ENCODE measurements around the gene LMTK3. TPM values are rescaled to one million over a fixed set of nuclear protein-coding genes. Genes with fewer than 3 reads are reported as not detected.

The LMTK3 gene, protein sequence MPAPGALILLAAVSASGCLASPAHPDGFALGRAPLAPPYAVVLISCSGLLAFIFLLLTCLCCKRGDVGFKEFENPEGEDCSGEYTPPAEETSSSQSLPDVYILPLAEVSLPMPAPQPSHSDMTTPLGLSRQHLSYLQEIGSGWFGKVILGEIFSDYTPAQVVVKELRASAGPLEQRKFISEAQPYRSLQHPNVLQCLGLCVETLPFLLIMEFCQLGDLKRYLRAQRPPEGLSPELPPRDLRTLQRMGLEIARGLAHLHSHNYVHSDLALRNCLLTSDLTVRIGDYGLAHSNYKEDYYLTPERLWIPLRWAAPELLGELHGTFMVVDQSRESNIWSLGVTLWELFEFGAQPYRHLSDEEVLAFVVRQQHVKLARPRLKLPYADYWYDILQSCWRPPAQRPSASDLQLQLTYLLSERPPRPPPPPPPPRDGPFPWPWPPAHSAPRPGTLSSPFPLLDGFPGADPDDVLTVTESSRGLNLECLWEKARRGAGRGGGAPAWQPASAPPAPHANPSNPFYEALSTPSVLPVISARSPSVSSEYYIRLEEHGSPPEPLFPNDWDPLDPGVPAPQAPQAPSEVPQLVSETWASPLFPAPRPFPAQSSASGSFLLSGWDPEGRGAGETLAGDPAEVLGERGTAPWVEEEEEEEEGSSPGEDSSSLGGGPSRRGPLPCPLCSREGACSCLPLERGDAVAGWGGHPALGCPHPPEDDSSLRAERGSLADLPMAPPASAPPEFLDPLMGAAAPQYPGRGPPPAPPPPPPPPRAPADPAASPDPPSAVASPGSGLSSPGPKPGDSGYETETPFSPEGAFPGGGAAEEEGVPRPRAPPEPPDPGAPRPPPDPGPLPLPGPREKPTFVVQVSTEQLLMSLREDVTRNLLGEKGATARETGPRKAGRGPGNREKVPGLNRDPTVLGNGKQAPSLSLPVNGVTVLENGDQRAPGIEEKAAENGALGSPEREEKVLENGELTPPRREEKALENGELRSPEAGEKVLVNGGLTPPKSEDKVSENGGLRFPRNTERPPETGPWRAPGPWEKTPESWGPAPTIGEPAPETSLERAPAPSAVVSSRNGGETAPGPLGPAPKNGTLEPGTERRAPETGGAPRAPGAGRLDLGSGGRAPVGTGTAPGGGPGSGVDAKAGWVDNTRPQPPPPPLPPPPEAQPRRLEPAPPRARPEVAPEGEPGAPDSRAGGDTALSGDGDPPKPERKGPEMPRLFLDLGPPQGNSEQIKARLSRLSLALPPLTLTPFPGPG (N-terminal part only)
- 0.43 TPM in 1 of 2 replicates, not detected in the other for total RNA-seq (2014; rRNA removed; shearing (Covaris generic))

DNA sequence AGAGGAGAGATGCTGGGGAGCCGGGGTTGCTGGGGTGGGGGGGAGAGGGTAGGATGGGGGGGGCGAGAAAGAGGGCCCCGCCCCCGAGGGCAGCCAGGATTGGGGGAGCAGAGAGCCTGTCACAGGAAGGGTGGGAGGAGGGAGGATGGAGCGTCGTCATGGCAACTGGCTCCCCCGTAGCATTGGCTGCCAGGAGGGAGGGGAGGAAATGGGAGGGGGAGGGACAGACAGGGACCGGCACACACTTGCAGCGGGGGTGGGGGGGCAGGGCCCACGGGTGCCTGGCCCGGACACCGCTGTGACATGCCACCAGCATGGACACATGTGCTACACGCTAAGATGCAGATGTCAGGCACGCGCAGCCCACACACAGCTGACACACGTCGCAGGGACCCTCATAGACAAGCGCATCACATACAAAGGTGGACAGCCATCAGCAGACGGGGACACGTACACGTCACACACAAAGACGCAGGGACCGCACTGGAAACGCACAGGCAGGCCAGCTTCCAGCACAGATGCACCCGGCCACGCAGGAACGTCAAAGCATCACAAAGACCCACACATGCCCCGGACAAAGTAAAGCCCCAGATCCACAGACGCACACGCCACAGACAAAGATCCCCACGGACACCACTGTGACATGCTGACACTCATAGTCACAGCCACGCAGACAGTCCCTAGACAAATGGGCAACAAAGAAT is at the start of gene LMTK3:
LMTK3 (minus strand) TSS at position 36 of the 704 bp plus-strand sequence. CDS start 259 bp downstream, outside the sequence.
- no peak for DNase-seq (ENCODE audit: low spot score)

DNA sequence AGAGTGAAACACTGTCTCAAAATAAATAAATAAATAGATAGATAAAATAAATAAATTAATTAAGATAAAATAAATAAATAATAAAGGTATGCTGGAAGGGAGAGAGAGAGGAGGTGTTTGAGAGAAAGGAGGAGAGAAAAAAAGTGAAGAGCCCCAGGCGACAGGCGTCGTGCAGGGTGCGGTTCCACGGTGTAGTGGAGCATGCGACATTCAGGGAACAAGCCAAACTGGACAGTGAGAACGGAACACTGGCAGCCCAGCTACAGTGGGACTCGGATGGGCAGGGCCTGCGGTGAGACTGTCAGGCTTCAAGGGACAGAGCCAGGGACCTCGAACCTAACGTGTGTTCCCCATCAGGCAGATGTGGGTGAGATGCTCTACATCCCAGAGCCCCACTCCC is 49.8 kb upstream of the LMTK3 start:
- DNase-seq (ENCODE audit: low spot score), result no peak

DNA sequence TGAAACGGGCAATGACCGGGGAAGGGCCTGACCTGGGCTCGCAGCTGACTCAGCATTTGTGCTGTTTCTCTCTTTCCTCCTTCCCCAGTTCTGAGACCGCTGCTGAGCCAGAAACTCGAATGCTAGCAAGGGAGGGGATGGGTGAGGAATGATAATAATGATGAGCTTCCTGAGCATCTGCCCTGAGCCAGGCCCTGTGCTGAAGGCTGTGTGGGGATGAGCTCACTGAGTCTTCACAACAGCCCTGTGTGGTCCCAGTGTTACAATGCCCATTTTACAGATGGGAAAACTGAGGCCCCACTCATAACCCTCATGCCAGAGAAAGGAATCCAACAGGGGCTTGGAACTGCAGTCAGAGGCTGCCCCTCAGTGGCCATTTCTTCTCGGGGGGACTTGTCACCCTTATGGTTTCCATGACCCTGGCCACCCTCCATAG is 48.5 kb upstream of the LMTK3 start:
- DNase-seq (ENCODE audit: low spot score), result no peak

DNA sequence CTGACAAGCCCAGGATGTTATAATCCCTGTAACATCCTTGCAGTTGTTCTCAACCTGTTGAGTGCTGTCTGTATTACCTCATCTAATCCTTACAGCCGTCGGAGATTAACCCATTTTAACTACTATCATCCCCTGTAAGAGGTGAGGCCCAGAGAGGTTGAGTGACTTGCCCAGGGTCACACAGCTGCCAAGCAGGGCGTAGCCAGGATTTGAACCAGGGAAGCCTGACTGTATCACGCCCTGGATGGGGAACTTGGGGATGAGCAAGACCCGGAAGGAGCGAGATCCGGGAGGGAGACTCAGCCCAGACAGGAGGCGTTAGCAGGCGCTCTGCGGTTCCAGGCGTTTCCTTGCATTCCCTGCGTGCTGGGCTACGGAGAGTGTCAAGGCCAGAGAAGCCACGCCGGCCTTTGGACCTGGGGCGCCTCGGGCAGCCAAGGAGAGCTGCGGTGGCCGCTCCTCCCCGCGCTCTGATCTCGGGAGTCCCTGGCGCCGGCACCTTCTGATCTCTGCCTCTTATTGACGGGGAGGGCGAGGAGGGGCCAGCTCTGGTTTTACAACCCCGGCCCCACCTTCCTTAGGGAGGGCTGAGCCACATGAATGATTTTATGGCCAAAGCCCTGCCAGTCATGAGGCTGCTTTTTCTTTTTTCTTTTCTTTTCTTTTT is 46.5 kb upstream of the LMTK3 start:
- no peak for DNase-seq (ENCODE audit: low spot score)

DNA sequence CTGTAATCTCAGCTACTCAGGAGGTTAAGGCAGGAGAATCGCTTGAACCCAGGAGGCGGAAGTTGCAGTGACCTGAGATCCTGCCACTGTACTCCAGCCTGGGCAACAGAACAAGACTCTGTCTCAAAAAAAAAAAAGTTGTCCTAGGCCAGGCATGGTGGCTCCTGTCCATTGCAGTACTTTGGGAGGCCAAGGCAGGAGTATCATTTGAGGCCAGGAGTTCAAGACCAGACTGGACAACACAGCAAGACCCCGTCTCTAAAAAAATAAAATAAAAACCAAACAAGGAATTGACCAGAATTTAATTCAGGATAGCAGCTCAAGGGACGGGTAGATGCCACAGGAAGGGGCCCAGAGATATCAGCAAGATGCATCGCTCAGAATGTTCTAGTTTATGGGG is 45.2 kb upstream of the LMTK3 start:
- DNase-seq (ENCODE audit: low spot score), result no peak

DNA sequence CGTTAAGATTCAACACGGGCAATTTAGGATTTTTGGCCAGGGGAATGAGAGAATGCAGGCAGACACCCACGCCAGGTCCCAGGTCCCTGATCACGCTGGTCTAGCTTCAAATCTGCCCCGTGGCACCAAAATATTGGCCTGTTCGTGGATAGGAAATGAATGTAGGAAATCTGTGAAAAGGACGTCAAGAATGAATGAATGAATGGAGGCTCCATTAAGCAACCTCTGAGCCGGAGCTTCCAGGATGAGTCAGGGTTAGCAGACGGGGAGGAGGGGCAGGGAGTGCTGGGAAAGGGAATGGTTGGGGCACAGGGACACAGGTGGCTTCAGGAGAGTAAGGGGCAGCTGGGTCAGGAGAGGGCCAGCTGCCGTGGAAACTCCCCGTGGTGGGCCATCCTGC is 44.5 kb upstream of the LMTK3 start:
- peak; percentile 57 for DNase-seq (ENCODE audit: low spot score)

DNA sequence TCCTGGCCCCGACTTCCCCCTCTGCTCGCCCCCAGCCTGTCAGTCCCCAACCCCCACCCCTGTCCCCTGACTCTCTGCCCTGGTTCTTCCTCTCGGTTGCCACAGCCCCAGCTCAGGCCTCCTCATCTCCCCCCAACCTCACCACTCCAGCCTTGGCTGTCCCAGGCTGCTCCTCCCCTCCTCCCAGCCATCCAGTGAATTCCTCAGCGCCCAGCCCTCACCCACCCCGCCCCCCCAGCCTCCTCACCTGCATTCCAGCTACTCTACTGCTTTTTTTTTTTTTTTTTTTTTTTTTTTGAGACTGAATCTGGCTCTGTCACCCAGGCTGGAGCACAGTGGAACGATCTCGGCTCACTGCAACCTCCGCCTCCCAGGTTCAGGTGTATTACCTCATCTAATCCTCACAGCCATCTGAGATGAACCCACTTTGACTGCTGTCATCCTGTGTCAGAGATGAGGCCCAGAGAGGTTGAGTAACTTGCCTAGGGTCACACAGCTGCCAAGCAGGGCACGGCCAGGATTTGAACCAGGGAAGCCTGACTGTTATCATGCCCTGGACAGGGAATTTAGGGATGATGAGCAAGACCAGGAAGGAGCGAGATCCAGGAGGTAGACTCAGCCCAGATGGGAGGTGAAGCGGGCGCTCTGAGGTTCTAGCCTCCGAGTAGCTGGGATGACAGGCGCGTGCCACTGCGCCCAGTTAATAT is 42.9 kb upstream of the LMTK3 start:
- DNase-seq (ENCODE audit: low spot score), result no peak

DNA sequence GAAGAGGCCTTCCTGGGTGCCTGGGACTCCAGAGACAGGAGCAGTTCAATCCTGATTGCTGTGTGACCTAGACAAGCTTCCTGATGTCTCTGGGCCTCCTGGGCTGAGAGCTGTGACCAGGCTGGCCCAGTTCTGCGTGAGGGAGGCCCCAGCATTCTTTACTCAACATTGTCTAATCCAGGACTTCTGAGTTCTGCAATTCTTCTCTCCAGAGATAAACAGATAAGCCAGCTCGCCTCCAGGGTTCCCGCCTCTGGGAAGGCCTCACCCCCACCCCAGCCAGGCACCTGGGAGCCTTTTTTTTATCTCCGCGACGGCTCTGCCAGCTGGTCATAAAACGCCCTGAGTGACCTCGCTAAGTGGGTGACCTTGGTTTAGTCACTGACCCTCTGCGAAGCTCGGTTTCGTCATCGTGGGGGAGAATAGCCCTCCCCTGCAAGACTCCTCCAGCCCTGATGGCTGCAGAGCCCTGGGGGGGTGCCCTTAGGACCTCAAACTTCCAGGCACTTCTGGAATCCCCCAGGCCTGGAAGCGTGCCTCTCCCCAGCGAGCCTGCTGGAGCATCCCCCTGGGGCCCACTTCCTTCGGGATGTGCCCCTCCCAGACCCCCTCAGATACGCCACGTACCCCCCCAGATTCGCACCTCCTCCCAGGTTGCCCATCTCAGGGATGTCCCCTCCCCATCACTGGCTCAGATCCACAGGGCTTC is 42.2 kb upstream of the LMTK3 start:
- peak; percentile 48 for DNase-seq (ENCODE audit: low spot score)

DNA sequence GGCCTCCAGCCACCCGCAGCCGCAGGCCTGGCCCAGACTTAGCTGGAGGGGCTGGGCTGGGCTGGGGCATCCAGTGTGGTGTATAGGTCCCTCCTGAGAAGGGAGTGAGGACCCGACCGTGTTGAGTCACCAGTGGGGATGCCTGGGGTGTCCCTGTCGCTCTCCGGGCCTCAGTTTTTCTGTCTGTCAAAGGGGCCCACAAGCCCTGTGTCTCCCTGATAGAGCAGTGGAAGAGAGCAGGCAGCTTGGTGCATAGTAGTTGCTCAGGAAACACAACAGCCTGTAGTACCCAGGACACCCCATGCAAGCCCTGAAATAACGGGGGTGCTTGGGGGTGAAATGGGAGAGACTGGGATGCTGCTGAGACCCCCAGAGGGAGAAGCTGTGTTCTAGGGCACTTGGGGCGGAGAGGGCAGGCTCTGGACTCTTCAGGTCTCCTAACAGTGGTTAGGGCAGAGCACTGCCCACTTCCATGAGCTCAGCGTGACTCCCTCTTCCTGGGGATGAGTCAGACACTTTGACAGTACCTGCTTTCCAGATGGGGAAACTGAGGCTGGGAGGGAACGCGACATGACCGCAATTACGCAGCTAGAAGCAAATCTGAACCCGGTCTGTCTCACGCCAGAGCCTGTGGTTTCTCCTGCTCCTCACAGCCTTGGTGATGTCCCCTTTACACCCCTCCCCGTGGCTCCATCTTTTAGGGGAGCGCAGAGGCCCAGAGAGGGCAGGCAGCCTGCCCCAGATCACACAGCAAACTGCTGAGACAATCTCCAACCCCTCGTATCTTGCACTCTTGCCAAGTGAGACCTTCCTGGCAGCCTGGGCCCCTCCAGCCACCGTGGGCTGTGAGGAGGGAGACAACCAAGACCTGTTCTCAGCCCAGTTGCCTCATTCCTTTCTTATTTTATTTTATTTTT is 41.0 kb upstream of the LMTK3 start:
- DNase-seq (ENCODE audit: low spot score), result no peak

DNA sequence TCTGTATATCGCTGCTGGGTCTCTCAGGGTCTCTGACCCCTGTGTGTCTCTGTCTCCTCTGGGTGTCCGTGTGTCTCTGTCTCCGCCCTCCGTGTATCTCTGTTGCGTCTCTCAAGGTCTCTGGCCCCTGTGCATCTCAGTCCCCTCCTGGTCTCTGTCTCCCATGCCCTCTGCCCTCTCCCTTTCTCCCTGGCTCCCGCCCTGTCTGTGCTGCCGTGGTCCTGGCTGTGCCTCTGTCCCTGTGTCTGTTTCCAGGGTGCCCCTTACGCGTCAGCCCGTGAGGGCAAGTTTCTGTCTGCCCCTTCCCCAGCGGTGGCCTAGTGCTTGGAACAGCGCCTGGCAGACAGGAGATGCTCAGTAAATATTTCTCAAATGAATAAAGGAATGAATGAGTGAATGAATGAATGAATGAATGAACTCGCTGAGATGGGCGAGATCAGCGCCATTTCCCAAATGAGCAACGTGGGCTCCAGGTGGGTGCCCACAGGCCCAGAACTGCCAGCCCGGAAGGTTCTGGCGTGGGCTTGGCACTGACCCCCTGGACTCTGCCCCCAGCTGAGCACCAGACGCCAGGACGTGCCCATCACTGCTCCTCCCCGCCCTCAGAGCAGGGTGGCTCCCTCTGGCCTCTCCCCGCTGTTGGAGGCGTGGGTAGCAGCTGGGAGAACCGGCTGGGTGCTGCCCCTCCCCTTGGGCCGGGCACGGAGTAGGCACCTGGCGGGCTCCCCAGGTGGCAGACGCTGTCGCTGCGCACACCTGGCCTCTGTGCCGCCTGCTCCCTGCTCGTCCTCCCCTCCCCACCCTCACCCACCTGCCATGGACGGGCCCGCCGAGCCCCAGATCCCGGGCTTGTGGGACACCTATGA is 40.0 kb upstream of the LMTK3 start, which contains the start of gene SULT2B1:
SULT2B1 (plus strand) TSS at position 736 of the 866 bp plus-strand sequence; CDS start at position 817, 81 bp downstream.
- DNase-seq (ENCODE audit: low spot score), result no peak

DNA sequence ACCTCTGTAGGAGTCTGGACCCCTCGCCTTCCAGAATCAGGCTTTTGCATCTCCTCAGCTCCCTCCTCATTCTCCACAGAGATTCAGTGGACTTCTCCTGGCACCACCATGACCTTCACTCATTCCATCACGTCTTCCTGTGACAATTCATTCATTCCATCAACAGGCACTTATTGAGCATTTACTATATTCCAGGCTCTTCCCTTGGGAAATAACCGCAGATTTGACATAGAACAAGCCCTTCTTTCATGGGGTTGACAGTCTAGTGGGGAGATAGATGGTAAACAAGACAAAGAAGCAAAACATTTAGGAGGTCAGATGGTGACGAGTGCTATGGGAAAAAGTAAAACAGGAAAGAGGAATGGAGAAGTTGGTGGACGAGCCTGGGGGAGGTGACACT is 37.7 kb upstream of the LMTK3 start:
- no peak for DNase-seq (ENCODE audit: low spot score)

DNA sequence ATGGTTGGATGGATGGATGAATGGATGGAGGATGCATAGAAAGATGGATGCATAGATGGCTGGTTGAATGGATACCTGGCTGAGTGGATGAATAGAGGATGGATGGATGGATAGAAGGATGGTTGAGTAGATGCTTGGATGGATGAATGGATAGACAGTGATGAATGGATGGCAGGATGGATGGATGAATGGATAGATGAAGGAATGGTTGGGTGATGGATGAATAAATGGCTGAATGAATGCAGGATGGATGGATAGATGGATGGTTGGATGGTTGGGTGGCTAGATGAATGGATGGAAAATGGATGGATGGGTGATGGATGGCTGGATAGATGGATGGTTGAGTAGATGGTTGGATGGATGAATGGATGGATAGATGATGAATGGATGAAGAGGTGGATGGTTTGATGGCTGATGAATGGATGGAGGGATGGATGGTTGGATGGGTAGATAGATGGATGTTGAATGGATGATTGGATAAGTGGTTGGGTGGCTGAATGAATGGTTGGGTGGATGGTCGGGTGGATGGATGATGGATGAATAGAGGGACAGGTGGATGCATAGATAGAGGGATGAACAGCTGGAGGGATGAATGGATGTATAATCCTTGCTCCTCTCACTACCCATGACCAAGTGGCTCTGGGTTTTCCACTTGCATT is 36.7 kb upstream of the LMTK3 start:
- DNase-seq (ENCODE audit: low spot score), result no peak

DNA sequence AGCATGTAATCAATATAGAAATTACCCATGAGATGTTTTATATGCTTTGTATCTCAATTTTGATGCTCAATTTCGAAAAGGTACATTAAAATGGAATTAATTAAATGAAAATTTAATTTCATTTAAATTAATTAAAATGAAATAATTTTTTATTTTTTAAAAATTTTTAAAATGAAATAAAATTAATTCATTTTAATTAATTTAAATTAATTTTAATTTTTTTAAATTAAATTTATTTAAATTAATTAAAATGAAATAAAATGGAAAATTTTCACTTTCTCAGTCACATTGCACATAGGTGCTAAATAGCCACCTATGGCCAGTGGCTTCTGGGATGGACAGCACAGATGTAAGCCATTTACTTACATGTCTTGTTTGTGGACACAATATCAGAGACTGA is 36.1 kb upstream of the LMTK3 start:
- no peak for DNase-seq (ENCODE audit: low spot score)

DNA sequence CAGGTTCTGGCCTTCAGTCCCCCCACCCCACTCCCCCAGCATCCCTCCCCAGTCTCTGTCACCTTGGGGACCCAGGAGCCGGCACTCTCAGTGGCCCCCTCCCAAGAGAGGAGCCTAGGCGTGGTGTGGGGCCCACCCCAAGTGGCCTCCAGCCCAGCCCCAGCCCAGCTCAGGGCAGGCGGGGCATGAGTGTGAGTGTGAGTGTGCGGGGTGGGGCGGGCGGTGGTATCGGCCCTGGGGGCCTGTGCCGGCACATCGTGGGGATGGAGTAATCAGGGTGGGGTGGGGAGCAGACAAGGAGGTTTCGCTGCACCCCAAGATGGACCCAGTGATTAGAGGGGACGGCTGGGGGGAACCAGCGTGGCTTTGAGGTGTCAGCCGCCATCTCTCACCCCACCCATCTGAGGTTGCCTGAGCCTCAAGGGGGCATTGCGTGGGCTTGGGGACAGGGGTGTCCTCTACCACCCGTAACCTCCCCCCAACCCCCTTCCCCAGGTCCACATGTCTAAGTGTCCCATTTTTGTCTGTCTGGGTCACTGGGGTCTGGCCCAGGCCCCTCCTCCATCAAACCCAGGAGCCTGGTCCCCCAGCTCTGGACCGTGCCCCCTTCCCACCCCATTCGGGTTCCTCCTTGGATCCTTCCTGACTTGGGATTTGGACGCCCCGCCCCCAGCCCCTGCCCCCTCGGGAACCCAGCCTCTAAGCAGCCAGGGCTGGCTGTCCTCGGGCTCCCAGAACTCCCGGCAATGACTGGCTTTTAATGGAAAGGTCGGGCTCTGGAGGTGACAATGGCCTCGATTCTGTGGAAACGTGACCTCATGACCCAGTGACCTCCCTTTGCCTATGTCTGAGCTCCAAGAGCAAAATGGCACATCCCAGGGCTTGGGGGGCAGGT is 33.5 kb upstream of the LMTK3 start:
- no peak for DNase-seq (ENCODE audit: low spot score)

DNA sequence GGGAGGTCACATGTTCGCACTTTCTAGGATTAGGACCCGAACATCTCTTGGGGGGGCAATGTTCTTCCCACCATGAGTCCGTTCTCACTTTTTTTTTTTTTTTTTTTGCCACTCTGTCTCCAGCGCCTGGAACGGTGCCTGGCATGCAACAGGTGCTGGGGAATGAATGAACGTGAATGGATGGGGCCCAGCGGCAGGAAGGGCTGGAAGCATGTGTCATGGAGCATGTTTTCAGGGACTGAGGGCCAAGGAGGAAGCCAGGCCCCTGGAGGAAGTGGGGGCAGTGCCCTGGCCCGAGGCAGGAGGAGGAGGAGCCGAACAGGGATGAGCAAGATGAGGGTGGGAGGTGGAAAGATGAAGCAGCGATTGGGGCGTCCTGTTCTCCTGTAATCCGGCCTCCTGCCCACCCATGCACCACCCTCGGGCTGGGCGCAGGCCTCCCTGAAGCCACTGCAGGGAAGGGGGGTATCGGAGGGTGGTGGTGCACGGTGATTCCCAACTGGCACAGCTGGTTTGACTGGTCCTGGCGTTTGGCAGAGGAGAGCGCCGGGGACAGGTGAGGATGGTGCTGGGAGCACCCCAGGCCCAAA is 31.6 kb upstream of the LMTK3 start:
- DNase-seq (ENCODE audit: low spot score), result peak; percentile 52
